Trophoblast cell (in vitro differentiated cells and primary cell): ENCODE data around the gene MPPED1.
A peak's percentile ranks its signal among the peaks of the same experiment; 100 is the strongest.

Experiments
- DNase-seq, 2 donors: peaks; one replicate each; pipeline ENCODE4 v3.0.0-alpha.2; 2016
- H2AFZ ChIP-seq: 2 replicates; pipeline ENCODE4 v1.6.1; 2013; ENCODE audit warnings: low read length, moderate library complexity, mild to moderate bottlenecking; ENCODE audit not compliant: insufficient read depth, poor library complexity
- H2AK5ac ChIP-seq: 2 replicates; pipeline ENCODE4 v1.6.1; 2013; ENCODE audit warnings: mild to moderate bottlenecking, low read length
- H2BK120ac ChIP-seq: 2 replicates; pipeline ENCODE4 v1.6.1; 2013; ENCODE audit warnings: low read length, mild to moderate bottlenecking, moderate library complexity; ENCODE audit not compliant: insufficient read depth, poor library complexity
- H2BK12ac ChIP-seq: 2 replicates; pipeline ENCODE4 v1.6.1; 2013; ENCODE audit warnings: mild to moderate bottlenecking, low read length, moderate library complexity
- H2BK5ac ChIP-seq: 2 replicates; pipeline ENCODE4 v1.6.1; 2013; ENCODE audit warnings: low read length, low read depth, moderate library complexity, mild to moderate bottlenecking; ENCODE audit not compliant: poor library complexity
- H3K14ac ChIP-seq: 2 replicates; pipeline ENCODE4 v1.6.1; 2013; ENCODE audit warnings: mild to moderate bottlenecking, low read length
- H3K18ac ChIP-seq: 2 replicates; pipeline ENCODE4 v1.6.1; 2013; ENCODE audit warnings: mild to moderate bottlenecking, low read length
- H3K23ac ChIP-seq: 2 replicates; pipeline ENCODE4 v1.6.1; 2013; ENCODE audit warnings: low read length
- H3K27ac ChIP-seq: 2 replicates; pipeline ENCODE4 v1.5.1; 2013; ENCODE audit warnings: low read depth, mild to moderate bottlenecking, inconsistent platforms, low read length, moderate library complexity
- H3K27me3 ChIP-seq: 2 replicates; pipeline ENCODE4 v1.6.1; 2013; ENCODE audit warnings: inconsistent platforms, mild to moderate bottlenecking, low read length, moderate library complexity; ENCODE audit not compliant: insufficient read depth
- H3K36me3 ChIP-seq, 2 experiments: 1 replicate in 1 of 2; 2 replicates in 1 of 2; pipeline ENCODE4 v1.6.1; 2013; ENCODE audit warnings: low read length in 2 of 2, mild to moderate bottlenecking in 2 of 2, moderate library complexity in 1 of 2; ENCODE audit not compliant: insufficient read depth in 2 of 2, control insufficient read depth in 1 of 2
- H3K4ac ChIP-seq: 2 replicates; pipeline ENCODE4 v1.6.1; 2013; ENCODE audit warnings: low read depth, mild to moderate bottlenecking, low read length, moderate library complexity
- H3K4me1 ChIP-seq, 2 experiments: 1 replicate in 1 of 2; 2 replicates in 1 of 2; pipeline ENCODE4 v1.6.1; 2013; ENCODE audit warnings: low read length in 2 of 2, mild to moderate bottlenecking in 2 of 2, moderate library complexity in 1 of 2; ENCODE audit not compliant: insufficient read depth in 2 of 2, control insufficient read depth in 1 of 2
- H3K4me2 ChIP-seq: 2 replicates; pipeline ENCODE4 v1.6.1; 2013; ENCODE audit warnings: inconsistent platforms, mild to moderate bottlenecking, low read length, moderate library complexity
- H3K4me3 ChIP-seq: 2 replicates; pipeline ENCODE4 v1.5.1; 2013; ENCODE audit warnings: mild to moderate bottlenecking, low read depth, low read length, inconsistent platforms
- H3K79me1 ChIP-seq: one replicate; pipeline ENCODE4 v1.6.1; 2013; ENCODE audit warnings: low read length
- H3K79me2 ChIP-seq: 2 replicates; pipeline ENCODE4 v1.6.1; 2013; ENCODE audit warnings: low read length, mild to moderate bottlenecking; ENCODE audit not compliant: control insufficient read depth, insufficient read depth, poor library complexity
- H3K9ac ChIP-seq: 2 replicates; pipeline ENCODE4 v1.6.1; 2013; ENCODE audit warnings: mild to moderate bottlenecking, low read length
- H3K9me3 ChIP-seq: 2 replicates; pipeline ENCODE4 v1.6.1; 2013; ENCODE audit warnings: low read depth, mild to moderate bottlenecking, control low read depth, inconsistent platforms, low read length; ENCODE audit not compliant: insufficient read depth
- H4K12ac ChIP-seq: 2 replicates; pipeline ENCODE4 v1.6.1; 2013; ENCODE audit warnings: low read depth, mild to moderate bottlenecking, low read length, moderate library complexity
- H4K8ac ChIP-seq: 2 replicates; pipeline ENCODE4 v1.6.1; 2013; ENCODE audit warnings: low read depth, mild to moderate bottlenecking, low read length, moderate library complexity
- H4K91ac ChIP-seq: one replicate; pipeline ENCODE4 v1.6.1; 2013; ENCODE audit warnings: low read depth, mild to moderate bottlenecking, low read length, moderate library complexity
- WGBS: extraction: QIAGEN DNeasy Blood & Tissue Kit; methylation state at CpG from one replicate; pipeline ENCODE4 v1.1.7; 2013; ENCODE audit warnings: missing lambda C conversion rate; ENCODE audit not compliant: insufficient read length, insufficient coverage; ENCODE audit errors: extremely low coverage; 5-methylcytosine and 5-hydroxymethylcytosine counted together

Gene MPPED1

GRCh38 chr22:43402128-43402527 lies 9.7 kb upstream of the MPPED1 start:
- WGBS = no CpG with 5 or more reads among the region's 1 CpG
- Histone ChIP-seq H3K4ac (no peak overlapping the region), H3K27ac (no peak overlapping the region), H3K23ac (no peak overlapping the region), H3K9me3 (no peaks in the 10 kb centered on the region), H2BK5ac (no peak overlapping the region), H3K9ac (no peak overlapping the region), H3K79me1 (no peaks in the 10 kb centered on the region), H3K36me3 (no peaks in the 10 kb centered on the region), H4K12ac (no peak overlapping the region), H4K91ac (no peak overlapping the region), H2AFZ (no peak overlapping the region), H3K27me3 (no peaks in the 10 kb centered on the region), H3K79me2 (no peaks in the 10 kb centered on the region), H2BK12ac (no peak overlapping the region), H3K14ac (no peak overlapping the region), H2AK5ac (no peak overlapping the region), H3K4me1 (no peaks in the 10 kb centered on the region), H3K4me3 (no peak overlapping the region), H2BK120ac (no peak overlapping the region), H4K8ac (no peak overlapping the region), H3K4me2 (no peak overlapping the region), H3K18ac (no peak overlapping the region)
- no peak for DNase-seq

- Histone ChIP-seq H3K4me1 (no peaks in the 10 kb centered on the region), H3K9me3 (no peaks in the 10 kb centered on the region), H2BK5ac (no peak overlapping the region), H3K4ac (no peak overlapping the region), H3K18ac (no peak overlapping the region), H3K23ac (no peak overlapping the region), H4K12ac (no peak overlapping the region), H2BK12ac (no peak overlapping the region), H2AFZ (no peak overlapping the region), H3K9ac (no peak overlapping the region), H4K91ac (no peak overlapping the region), H2AK5ac (no peak overlapping the region), H3K36me3 (no peaks in the 10 kb centered on the region), H3K79me2 (no peaks in the 10 kb centered on the region), H3K27me3 (peaks cover 6% of the 10 kb centered on the region), H3K79me1 (no peaks in the 10 kb centered on the region), H3K14ac (no peak overlapping the region), H4K8ac (no peak overlapping the region), H3K27ac (no peak overlapping the region), H2BK120ac (no peak overlapping the region), H3K4me3 (no peak overlapping the region), H3K4me2 (no peak overlapping the region)
- DNase-seq = peak; percentile 51 to 52
- no CpG with 5 or more reads among the region's 15 CpGs for WGBS
Measured at GRCh38 chr22:43404673-43405385, 7.0 kb upstream of the MPPED1 start.

- no peaks in the 10 kb centered on the region for H3K36me3 ChIP-seq
- H3K4me2 ChIP-seq = no peak overlapping the region
- H3K23ac ChIP-seq = no peak overlapping the region
- no peak overlapping the region for H2BK12ac ChIP-seq
- no peaks in the 10 kb centered on the region for H3K79me2 ChIP-seq
- H3K14ac ChIP-seq = no peak overlapping the region
- no peak overlapping the region for H2AFZ ChIP-seq
- H3K27me3 ChIP-seq = peaks cover 20% of the 10 kb centered on the region
- no peak overlapping the region for H3K27ac ChIP-seq
- no peak overlapping the region for H4K8ac ChIP-seq
- no peak overlapping the region for H2BK120ac ChIP-seq
- H3K79me1 ChIP-seq = no peaks in the 10 kb centered on the region
- no peak overlapping the region for H4K12ac ChIP-seq
- no peak overlapping the region for H2AK5ac ChIP-seq
- H3K4me3 ChIP-seq = no peak overlapping the region
- no peaks in the 10 kb centered on the region for H3K4me1 ChIP-seq
- H3K18ac ChIP-seq = no peak overlapping the region
- H3K4ac ChIP-seq = no peak overlapping the region
- H2BK5ac ChIP-seq = no peak overlapping the region
- H3K9me3 ChIP-seq = no peaks in the 10 kb centered on the region
- H3K9ac ChIP-seq = no peak overlapping the region
- no peak overlapping the region for H4K91ac ChIP-seq
- no peak for DNase-seq
- WGBS = no CpG with 5 or more reads among the region's 12 CpGs
Measured at GRCh38 chr22:43406186-43406790, 5.5 kb upstream of the MPPED1 start.

- Histone ChIP-seq H3K36me3 (no peaks in the 10 kb centered on the region), H3K23ac (no peak overlapping the region), H3K18ac (no peak overlapping the region), H3K4me3 (no peak overlapping the region), H3K79me1 (no peaks in the 10 kb centered on the region), H3K14ac (no peak overlapping the region), H2AFZ (no peak overlapping the region), H3K4ac (no peak overlapping the region), H3K27ac (no peak overlapping the region), H2BK120ac (no peak overlapping the region), H3K9me3 (no peaks in the 10 kb centered on the region), H3K9ac (no peak overlapping the region), H3K79me2 (no peaks in the 10 kb centered on the region), H4K91ac (no peak overlapping the region), H2AK5ac (no peak overlapping the region), H2BK5ac (no peak overlapping the region), H4K12ac (no peak overlapping the region), H3K4me1 (no peaks in the 10 kb centered on the region), H4K8ac (no peak overlapping the region), H3K4me2 (no peak overlapping the region), H3K27me3 (peaks cover 32% of the 10 kb centered on the region), H2BK12ac (no peak overlapping the region)
- no CpG with 5 or more reads among the region's 4 CpGs for WGBS
- DNase-seq = no peak
Measured at GRCh38 chr22:43407591-43407990, 4.2 kb upstream of the MPPED1 start.
